Retinal pigment epithelial cell (primary cell): Measurements from ENCODE around the gene RHO.
"Not testable (repeated sequence)": the region's sequence is repeated elsewhere in the genome, so short reads cannot be mapped to it uniquely, and the experiment has no call there.

Source experiments
- DNase-seq: peaks from one replicate; pipeline ENCODE4 v3.0.0-alpha.2; 2010; ENCODE audit warnings: low read depth
- H3K4me3 ChIP-seq: 2 replicates; pipeline ENCODE4 v1.5.1; 2011; ENCODE audit warnings: mild to moderate bottlenecking, low read length, control low read depth, moderate library complexity
- TF ChIP-seq, protein P1 (sequence below): conservative IDR thresholded peaks from 2 replicates; pipeline ENCODE4 v1.5.1; 2011; ENCODE audit warnings: low read depth, low read length, control low read depth, inconsistent platforms

Gene RHO

DNA sequence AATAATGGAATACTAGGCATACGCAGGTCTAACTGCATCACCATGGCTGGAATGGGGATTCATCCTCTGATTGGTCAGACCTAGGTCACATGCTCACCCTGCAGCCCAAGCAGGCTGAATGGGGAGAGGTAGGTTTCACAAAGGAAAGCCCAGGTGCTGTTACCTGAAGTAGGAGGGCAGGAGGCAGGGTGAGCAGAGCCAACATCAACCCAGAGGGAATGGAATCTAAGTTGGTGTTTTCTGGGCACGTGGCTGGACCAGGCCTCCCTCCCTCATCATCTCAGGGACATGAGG lies 7.9 kb downstream of the RHO start:
- H3K4me3 ChIP-seq, result no peak overlapping the region
- TF ChIP-seq, protein P1, sequence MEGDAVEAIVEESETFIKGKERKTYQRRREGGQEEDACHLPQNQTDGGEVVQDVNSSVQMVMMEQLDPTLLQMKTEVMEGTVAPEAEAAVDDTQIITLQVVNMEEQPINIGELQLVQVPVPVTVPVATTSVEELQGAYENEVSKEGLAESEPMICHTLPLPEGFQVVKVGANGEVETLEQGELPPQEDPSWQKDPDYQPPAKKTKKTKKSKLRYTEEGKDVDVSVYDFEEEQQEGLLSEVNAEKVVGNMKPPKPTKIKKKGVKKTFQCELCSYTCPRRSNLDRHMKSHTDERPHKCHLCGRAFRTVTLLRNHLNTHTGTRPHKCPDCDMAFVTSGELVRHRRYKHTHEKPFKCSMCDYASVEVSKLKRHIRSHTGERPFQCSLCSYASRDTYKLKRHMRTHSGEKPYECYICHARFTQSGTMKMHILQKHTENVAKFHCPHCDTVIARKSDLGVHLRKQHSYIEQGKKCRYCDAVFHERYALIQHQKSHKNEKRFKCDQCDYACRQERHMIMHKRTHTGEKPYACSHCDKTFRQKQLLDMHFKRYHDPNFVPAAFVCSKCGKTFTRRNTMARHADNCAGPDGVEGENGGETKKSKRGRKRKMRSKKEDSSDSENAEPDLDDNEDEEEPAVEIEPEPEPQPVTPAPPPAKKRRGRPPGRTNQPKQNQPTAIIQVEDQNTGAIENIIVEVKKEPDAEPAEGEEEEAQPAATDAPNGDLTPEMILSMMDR, result no peak
- DNase-seq, result no peak

DNA sequence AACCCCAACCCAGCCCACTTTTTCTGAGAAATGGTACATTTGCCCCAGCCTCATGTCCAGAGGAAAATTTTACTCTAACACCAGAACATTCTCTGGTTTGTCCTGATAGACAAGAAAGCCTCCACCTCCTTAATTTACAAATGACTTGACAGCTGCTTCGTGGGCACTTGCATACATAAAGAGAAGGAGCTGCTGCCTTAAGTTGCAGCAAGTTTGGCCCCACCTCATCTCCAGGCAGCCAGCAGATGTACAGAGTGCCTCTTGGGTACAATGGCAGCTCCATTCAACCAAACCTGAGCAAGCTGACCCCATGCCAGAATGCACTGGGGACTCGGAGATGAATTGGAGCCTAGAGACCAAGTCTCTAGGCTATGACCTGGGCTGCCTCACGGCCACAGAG lies 8.4 kb downstream of the RHO start:
- DNase-seq, result no peak
- TF ChIP-seq, protein P1, result no peak
- no peak overlapping the region for H3K4me3 ChIP-seq

DNA sequence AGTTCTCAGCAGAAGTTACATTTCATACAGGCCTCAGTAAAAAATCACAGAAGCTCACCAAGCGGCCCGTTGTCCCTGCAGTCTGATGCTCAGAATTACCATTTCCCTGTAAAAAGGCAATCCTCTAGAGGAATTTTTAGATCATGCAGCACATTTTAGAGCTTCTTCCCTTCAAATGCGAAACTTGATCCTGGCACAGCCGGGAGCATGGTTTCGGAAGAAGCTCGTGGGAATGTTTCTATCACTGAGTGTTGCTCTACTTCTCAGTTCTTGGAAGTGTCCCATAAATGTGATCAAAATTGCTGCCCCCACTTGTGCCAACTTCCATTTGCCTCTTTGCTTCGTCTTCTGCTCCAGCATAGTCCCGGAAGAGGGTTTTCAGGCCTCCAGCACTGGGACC lies 10.8 kb downstream of the RHO start:
- no peak overlapping the region for H3K4me3 ChIP-seq
- DNase-seq, result no peak
- TF ChIP-seq, protein P1, result no peak

DNA sequence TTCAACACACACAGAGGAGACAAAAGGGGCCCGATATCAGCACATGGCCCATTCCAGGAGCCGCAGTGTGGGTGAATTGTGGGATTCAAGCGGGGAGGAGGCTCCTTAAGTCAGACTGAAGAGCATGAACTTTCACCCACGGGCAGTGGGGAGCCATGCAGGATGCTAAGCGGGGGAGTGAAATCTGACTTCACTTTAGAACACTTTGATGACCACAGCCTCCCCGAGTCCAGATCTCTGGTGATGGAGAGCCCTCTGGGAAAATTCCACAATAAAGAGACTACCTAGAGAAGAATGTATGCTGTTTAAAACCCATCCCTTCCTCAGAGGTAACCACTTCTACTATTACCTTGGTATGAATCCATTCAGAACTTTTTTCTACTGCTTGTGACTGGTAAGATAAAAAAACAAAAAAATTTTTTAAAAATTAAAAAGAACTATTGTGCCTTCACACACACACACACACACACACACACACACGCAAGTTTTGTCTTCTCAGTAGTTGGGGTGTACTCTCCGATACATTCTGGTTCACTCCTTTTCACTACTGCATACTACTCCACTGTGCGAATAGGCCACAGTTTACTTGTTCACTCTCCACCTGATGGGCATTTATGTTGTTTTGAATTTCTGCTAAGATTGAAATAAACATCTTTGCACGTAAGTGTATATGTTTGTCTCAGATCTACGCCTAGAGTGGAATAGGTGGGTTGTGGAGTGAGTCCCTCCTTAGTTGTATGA lies 12.5 kb downstream of the RHO start:
- TF ChIP-seq, protein P1, result no peak
- DNase-seq, result no peak
- no peak overlapping the region for H3K4me3 ChIP-seq

DNA sequence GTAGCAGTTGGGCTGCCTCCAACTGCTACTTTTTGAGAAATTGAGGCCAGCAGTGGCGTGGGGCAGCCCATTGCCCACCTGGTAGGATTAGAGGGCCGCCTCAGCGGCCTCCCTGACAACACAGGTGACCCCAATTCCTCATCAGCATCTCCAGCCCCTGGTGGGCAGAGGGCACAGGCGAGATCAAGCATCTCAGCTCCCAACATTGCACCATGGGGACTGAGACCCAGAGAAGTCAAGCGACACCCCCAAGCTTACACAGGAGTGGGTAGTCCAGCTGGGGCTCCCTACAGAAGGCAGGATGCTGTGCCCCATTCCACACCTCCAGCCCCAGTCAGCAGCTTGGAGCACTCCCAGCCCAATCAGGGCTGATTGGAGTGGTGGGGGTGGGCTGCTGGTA lies 14.3 kb downstream of the RHO start:
- TF ChIP-seq, protein P1, result no peak
- no peak for DNase-seq
- no peak overlapping the region for H3K4me3 ChIP-seq

DNA sequence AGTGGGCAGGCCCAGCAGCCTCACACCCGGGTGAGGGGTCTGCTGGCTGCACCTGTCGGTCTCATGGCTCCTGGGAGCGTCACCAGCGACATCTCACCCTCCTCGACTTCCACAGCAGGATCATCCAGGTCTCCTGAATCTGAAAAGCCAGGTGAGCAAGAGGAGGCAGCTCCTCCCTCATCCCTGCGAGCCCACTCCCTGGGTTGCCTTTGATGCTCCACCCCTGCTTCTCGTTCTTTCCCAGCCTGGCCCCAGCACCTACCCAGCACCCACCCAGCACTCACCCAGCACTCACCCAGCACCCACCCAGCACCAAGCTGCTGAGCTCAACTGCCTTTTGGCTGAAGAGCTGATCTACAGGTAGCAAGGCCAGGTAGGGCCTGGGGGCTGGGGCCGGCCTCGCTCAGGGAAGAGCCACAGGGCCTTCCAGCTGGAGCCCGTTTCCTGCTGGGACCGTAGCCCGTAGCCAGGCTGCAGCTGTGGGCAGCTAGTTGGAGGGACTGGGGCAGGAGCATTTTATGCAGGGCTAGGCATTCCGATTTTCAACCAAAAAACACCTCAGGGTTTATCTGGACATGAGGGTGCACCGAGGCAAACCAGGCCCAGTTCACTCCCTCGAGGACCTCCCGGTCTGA lies 14.8 kb downstream of the RHO start, which contains the start of gene H1-8:
Gene H1-8, plus strand, starts transcription at position 20 of the 635 bp plus-strand sequence. Its CDS starts 44 bp downstream, at position 64.
- DNase-seq, result no peak
- H3K4me3 ChIP-seq, result no peak within 1 kb of the TSS
- TF ChIP-seq, protein P1, result no peak

DNA sequence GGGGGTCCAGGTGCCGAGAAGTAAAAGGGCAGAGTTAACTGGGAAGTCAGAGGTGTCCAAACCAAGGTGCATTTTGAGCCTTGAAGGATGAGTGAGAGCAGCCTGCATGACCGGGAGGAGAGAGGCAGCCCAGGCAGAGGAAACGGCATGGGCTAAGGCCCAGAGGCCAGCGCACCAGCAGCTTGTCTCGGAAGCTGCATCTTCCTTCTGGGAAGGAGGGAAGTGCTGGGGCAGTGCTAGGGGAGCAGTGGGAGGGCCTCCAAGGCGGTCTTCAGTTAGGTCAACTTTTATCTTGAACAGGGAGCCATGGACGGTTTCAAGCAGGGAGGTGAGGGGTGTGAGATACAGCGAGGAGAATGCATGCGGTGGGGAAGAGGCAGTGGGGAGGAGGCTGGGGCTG lies 15.6 kb downstream of the RHO start:
- DNase-seq, result no peak
- TF ChIP-seq, protein P1, result no peak
- no peak overlapping the region for H3K4me3 ChIP-seq

DNA sequence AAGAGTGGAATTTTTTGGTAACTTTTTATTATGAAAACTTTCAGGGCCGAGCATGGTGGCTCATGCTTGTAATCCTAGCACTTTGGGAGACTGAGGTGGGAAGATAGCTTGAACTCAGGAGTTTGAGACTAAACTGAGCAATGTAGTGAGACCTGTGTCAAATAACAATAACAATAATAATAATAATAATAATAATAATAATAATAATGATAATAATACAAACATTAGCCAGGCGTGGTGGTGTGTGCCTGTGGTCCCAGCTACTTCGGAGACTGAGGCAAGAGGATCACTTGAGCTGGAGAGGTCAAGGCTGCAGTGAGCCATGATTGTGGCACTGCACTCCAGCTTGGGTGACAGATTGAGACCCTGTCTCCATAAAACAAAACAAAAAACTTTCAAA lies 17.5 kb downstream of the RHO start:
- not testable (repeated sequence) for H3K4me3 ChIP-seq, DNase-seq
